ENCODE measurements around the gene SPATA19.
A peak's percentile ranks its signal among the peaks of the same experiment; 100 is the strongest.

Gene SPATA19

GRCh38 chr11:133835593-133836548 lies 9.4 kb downstream of the SPATA19 start:
- DNase-seq = no peak

GRCh38 chr11:133834682-133835592 lies 10.4 kb downstream of the SPATA19 start:
- DNase-seq = peak; percentile 64

- no peak for DNase-seq
Measured at GRCh38 chr11:133833898-133834681, 11.2 kb downstream of the SPATA19 start.

- DNase-seq = no peak
Measured at GRCh38 chr11:133832991-133833897, 12.1 kb downstream of the SPATA19 start.

GRCh38 chr11:133832096-133832990 lies 13.0 kb downstream of the SPATA19 start:
- DNase-seq = no peak

- no peak for DNase-seq
Measured at GRCh38 chr11:133830931-133831907, 14.1 kb downstream of the SPATA19 start.

GRCh38 chr11:133829566-133829965 lies 15.7 kb downstream of the SPATA19 start:
- no peak for DNase-seq

GRCh38 chr11:133828871-133829270 lies 16.4 kb downstream of the SPATA19 start:
- no peak for DNase-seq

- no peak for DNase-seq
Measured at GRCh38 chr11:133827556-133827955, 17.8 kb downstream of the SPATA19 start.

- DNase-seq = no peak
Measured at GRCh38 chr11:133826866-133827265, 18.4 kb downstream of the SPATA19 start.

- no peak for DNase-seq
Measured at GRCh38 chr11:133825666-133826065, 19.6 kb downstream of the SPATA19 start.

- DNase-seq = no peak
Measured at GRCh38 chr11:133825156-133825555, 20.2 kb downstream of the SPATA19 start.

- no peak for DNase-seq
Measured at GRCh38 chr11:133824593-133824992, 20.7 kb downstream of the SPATA19 start.

GRCh38 chr11:133823614-133824013 lies 21.7 kb downstream of the SPATA19 start:
- DNase-seq = no peak

- no peak for DNase-seq
Measured at GRCh38 chr11:133823211-133823610, 22.1 kb downstream of the SPATA19 start.

GRCh38 chr11:133821776-133822175 lies 23.5 kb downstream of the SPATA19 start:
- peak; percentile 29 for DNase-seq

- DNase-seq = no peak
Measured at GRCh38 chr11:133819746-133820315, 25.5 kb downstream of the SPATA19 start.

GRCh38 chr11:133819114-133819513 lies 26.2 kb downstream of the SPATA19 start:
- DNase-seq = no peak

GRCh38 chr11:133818302-133818701 lies 27.0 kb downstream of the SPATA19 start:
- no peak for DNase-seq

Measured in fibroblast of skin of back (primary cell).